K562 (cell line): ENCODE measurements around the gene DCST1. TPM values are rescaled to one million over a fixed set of nuclear protein-coding genes. Genes with fewer than 3 reads are reported as not detected.

Experiments used
- ATF6 ChIP-seq: sonication (generic); formaldehyde crosslinking; IDR thresholded peaks from 2 replicates; pipeline ENCODE4 v1.4.0; 2020; ENCODE audit warnings: mild to moderate bottlenecking, missing genetic modification reagents
- CAMTA2 ChIP-seq: fragments of 250-450 bp; sonication (Bioruptor Pico); conservative IDR thresholded peaks from 2 replicates; pipeline ENCODE4 v1.5.1; 2022
- CHAMP1 ChIP-seq: fragments of 450-650 bp; IDR thresholded peaks from 2 replicates; pipeline ENCODE4 v1.6.1; 2016; ENCODE audit warnings: mild to moderate bottlenecking
- FOXK2 ChIP-seq, 2 experiments: fragments of 450-650 bp; IDR thresholded peaks in 1 of 2; conservative IDR thresholded peaks in 1 of 2; 2 replicates each; pipeline ENCODE4 v1.6.1; 2016; ENCODE audit warnings: low read depth in 2 of 2, mild to moderate bottlenecking in 1 of 2
- HDAC8 ChIP-seq: fragments of 450-650 bp; IDR thresholded peaks from 2 replicates; pipeline ENCODE4 v1.6.1; 2016; ENCODE audit warnings: mild to moderate bottlenecking, missing genetic modification characterization, moderate library complexity, missing compliant biosample characterization
- HNRNPH1 ChIP-seq: fragments of 200-400 bp; formaldehyde crosslinking; optimal IDR thresholded peaks from 2 replicates; pipeline ENCODE3; 2017; ENCODE audit warnings: low read depth, mild to moderate bottlenecking, low read length, moderate library complexity
- KLF6 ChIP-seq: fragments of 250-450 bp; sonication (Bioruptor Pico); IDR thresholded peaks from 2 replicates; pipeline ENCODE4 v1.4.0; 2020; ENCODE audit warnings: mild to moderate bottlenecking, moderate library complexity, borderline replicate concordance
- MXD1 ChIP-seq: fragments of 250-450 bp; sonication (Bioruptor Pico); IDR thresholded peaks from 2 replicates; pipeline ENCODE4 v1.8.0; 2021; ENCODE audit warnings: borderline replicate concordance, mild to moderate bottlenecking, moderate library complexity; ENCODE audit not compliant: poor library complexity, severe bottlenecking
- NFE2L1 ChIP-seq: fragments of 450-650 bp; IDR thresholded peaks from 2 replicates; pipeline ENCODE4 v1.6.1; 2016; ENCODE audit warnings: missing genetic modification characterization, low read depth, mild to moderate bottlenecking, missing compliant biosample characterization, moderate library complexity, borderline replicate concordance
- RUNX1 ChIP-seq: sonication (generic); IDR thresholded peaks from 2 replicates; pipeline ENCODE4 v1.6.1; 2016; ENCODE audit warnings: antibody characterized with exemption, low read depth
- ZBTB1 ChIP-seq: sonication (generic); formaldehyde crosslinking; IDR thresholded peaks from 2 replicates; pipeline ENCODE4 v1.8.1; 2023; ENCODE audit warnings: missing genetic modification reagents, low read depth, mild to moderate bottlenecking, borderline replicate concordance
- ZNF707 ChIP-seq: fragments of 250-450 bp; sonication (Bioruptor Pico); conservative IDR thresholded peaks from 2 replicates; pipeline ENCODE4 v1.8.0; 2022; ENCODE audit warnings: inconsistent platforms, mild to moderate bottlenecking, moderate library complexity
- ZNF76 ChIP-seq: fragments of 250-450 bp; sonication (Bioruptor Pico); IDR thresholded peaks from 2 replicates; pipeline ENCODE4 v1.4.0; 2020; ENCODE audit warnings: mild to moderate bottlenecking, moderate library complexity, borderline replicate concordance
- polyA plus RNA-seq, 8 experiments: library from polyadenylated mRNA; depleted of rRNA in 4 of 8; stranded (reverse) in 5 of 8; unstranded in 3 of 8; fragments of >200 nt; fragmentation: Nextera tagmentation in 2 of 8; fragmentation: Illumina TruSeq in 1 of 8; extraction: Ambion mirVana in 2 of 8; extraction: Trizol in 1 of 8; gene quantifications; 2 replicates each; pipeline versions ENCODE4 v1.2.1 to v1.2.3, GENCODE V29; 2011 to 2014; ENCODE audit warnings: inconsistent platforms in 1 of 8, missing spikeins in 1 of 8
- total RNA-seq, 7 experiments: library from RNA; depleted of rRNA in 6 of 7; stranded (reverse); fragments of >200 nt in 6 of 7; fragmentation: Illumina TruSeq in 2 of 7; extraction: Trizol in 2 of 7; gene quantifications; 2 replicates each; pipeline versions ENCODE4 v1.2.1 to v1.2.3, GENCODE V29; 2011 to 2021; ENCODE audit warnings: low replicate concordance in 1 of 7
- TF ChIP-seq, protein P1 (sequence below): fragments of 450-650 bp; formaldehyde crosslinking; IDR thresholded peaks from 2 replicates; pipeline ENCODE4 v1.4.0; 2022; ENCODE audit warnings: missing genetic modification characterization
- TF ChIP-seq, protein P2 (sequence below), 2 experiments: fragments of 200-800 bp in 1 of 2; sonication (Bioruptor generic) in 1 of 2; sonication (generic) in 1 of 2; formaldehyde crosslinking in 1 of 2; IDR thresholded peaks in 1 of 2; conservative IDR thresholded peaks in 1 of 2; 2 replicates each; pipeline versions ENCODE4 v1.5.0 to v1.6.1; 2016 to 2020; ENCODE audit warnings: missing compliant biosample characterization in 1 of 2, missing genetic modification characterization in 1 of 2, missing genetic modification reagents in 1 of 2
- TF ChIP-seq, protein P3 (sequence below): fragments of 450-650 bp; IDR thresholded peaks from 2 replicates; pipeline ENCODE4 v1.6.1; 2016; ENCODE audit warnings: low read depth, mild to moderate bottlenecking, moderate library complexity

Gene DCST1
- total and polyA plus RNA-seq, 9 of the 15 experiments (the other 6 are each of a cell fraction or from before 2014, with no cell fraction given): not detected

DNA sequence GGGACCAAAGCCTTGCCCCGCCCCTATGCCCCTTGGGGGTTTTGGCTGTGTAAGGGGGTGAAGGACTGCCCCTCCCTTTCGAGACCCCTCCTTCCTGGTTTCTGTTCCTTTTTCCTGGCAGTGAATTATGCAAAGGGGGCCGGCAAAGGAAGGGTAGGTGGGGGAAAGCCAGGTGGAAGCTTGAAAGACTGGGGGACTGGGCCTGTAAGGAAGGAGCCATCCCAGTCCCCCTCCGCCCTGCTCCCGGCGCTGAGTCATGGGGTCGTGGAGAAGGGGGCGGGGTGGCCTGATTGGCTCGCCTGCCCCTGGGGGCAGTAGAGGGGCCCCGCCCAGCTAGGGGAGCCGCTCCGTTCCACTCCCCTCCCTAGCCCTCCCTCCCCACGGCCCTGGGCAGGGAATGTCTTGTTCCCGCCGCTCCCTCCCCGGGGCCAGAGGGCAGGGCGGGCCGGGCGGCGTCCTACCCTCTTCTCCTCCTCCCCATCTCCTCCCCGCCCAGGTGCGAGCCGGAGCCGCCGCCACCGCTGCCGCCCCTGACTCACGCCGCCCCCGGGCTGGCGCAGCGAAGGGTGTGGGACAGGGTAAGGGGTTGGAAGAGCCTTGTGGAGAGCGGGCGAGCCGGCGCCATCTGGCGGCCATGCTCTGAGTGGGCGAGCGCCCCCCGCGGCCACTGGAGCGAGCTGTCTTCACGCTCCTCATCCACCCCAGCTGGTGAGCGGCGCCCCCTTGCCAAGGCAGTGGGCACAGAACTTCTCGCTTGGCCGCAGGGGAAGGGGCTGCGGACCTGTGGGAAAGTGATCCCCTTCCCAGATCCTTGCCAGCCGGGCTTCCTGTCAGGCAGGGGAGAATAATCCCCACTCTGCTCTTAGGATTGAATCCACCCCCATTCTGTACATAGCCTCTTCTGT is 16.3 kb upstream of the DCST1 start (continued):
- TF ChIP-seq MXD1 (CRISPR knock-in tag) (no peak), ZNF76 (no peak), RUNX1 (no peak), HNRNPH1 (no peak), CAMTA2 (CRISPR knock-in tag) (0 out of 2 replicates have a peak, but pooled peaks have one; percentile 10), FOXK2 (conservative IDR thresholded peaks at IDR 0.05 in 1 of 2, IDR thresholded peaks at IDR 0.05 in 1 of 2; ENCODE audit: low read depth in 2 of 2) (no peak), KLF6 (CRISPR knock-in tag) (no peak), ATF6 (CRISPR knock-in tag) (no peak), HDAC8 (tag) (no peak), NFE2L1 (no peak), ZBTB1 (CRISPR knock-in tag) (0 out of 2 replicates have a peak, but pooled peaks have one; percentile 65), ZNF707 (CRISPR knock-in tag) (no peak), CHAMP1 (no peak)
- TF ChIP-seq, protein P1, sequence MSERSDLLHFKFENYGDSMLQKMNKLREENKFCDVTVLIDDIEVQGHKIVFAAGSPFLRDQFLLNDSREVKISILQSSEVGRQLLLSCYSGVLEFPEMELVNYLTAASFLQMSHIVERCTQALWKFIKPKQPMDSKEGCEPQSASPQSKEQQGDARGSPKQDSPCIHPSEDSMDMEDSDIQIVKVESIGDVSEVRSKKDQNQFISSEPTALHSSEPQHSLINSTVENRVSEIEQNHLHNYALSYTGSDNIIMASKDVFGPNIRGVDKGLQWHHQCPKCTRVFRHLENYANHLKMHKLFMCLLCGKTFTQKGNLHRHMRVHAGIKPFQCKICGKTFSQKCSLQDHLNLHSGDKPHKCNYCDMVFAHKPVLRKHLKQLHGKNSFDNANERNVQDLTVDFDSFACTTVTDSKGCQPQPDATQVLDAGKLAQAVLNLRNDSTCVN (CRISPR knock-in tag): peak; percentile 11; the same call in 1 of the 2 replicates
- TF ChIP-seq, protein P2, sequence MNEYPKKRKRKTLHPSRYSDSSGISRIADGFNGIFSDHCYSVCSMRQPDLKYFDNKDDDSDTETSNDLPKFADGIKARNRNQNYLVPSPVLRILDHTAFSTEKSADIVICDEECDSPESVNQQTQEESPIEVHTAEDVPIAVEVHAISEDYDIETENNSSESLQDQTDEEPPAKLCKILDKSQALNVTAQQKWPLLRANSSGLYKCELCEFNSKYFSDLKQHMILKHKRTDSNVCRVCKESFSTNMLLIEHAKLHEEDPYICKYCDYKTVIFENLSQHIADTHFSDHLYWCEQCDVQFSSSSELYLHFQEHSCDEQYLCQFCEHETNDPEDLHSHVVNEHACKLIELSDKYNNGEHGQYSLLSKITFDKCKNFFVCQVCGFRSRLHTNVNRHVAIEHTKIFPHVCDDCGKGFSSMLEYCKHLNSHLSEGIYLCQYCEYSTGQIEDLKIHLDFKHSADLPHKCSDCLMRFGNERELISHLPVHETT (CRISPR knock-in tag; conservative IDR thresholded peaks at IDR 0.05 in 1 of 2, IDR thresholded peaks at IDR 0.05 in 1 of 2): 0 out of 4 replicates have a peak, but pooled peaks of 1 of the 2 experiments have one; percentile 54
- TF ChIP-seq, protein P3, sequence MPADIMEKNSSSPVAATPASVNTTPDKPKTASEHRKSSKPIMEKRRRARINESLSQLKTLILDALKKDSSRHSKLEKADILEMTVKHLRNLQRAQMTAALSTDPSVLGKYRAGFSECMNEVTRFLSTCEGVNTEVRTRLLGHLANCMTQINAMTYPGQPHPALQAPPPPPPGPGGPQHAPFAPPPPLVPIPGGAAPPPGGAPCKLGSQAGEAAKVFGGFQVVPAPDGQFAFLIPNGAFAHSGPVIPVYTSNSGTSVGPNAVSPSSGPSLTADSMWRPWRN: no peak
